ENCODE results near the gene SLC45A2.
"Not testable (repeated sequence)": the region's sequence is repeated elsewhere in the genome, so short reads cannot be mapped to it uniquely, and the experiment has no call there.

SLC45A2 gene

DNA sequence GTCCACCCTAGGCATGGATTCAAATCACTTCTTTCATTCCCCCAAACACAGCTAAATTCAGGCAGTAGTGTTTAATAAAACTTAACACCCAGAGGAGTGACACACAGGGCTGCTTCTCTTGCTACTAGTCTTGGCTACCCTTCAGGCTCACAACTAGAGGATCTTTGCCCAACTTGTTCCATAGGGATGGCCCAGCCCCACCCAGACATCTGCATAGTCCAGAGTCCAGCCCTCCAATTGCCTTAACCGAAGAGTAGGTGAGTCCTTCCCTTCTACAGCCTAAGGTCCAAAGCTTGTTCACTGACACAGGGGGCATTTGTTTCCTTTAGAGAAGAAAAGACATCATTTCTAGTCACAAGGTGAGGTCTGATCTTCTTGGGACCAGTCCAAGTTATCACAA, 63.5 kb downstream of the SLC45A2 start:
- no peak for DNase-seq (ENCODE audit: low spot score)

DNA sequence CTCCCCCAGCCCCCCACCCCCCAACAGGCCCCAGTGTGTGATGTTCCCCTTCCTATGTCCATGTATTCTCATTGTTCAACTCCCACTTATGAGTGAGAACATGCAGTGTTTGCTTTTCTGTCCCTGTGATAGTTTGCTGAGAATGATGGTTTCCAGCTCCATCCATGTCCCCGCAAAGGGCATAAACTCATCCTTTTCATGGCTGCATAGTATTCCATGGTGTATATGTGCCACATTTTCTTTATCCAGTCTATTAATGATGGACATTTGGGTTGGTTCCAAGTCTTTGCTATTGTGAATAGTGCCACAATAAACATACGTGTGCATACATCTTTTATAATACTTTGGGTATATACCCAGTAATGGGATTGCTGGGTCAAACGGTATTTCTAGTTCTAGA, 69.6 kb downstream of the SLC45A2 start:
- DNase-seq (ENCODE audit: low spot score): not testable (repeated sequence)

DNA sequence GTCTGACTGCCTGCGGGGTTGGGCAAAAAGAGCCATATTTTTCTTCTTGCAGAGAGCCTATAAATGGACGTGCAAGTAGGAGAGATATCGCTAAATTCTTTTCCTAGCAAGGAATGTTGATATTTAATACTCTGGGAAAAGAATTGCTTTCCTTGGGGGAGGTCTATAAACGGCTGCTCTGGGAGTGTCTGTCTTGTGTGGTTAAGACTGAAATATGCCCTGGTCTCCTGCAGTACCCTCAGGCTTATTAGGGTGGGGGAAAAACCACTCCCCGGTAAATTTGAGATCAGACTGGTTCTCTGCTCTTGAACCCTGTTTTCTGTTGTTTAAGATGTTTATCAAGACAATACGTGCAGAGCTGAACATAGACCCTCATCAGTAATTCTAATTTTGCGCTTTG, 78.2 kb downstream of the SLC45A2 start:
- not testable (repeated sequence) for DNase-seq (ENCODE audit: low spot score)

DNA sequence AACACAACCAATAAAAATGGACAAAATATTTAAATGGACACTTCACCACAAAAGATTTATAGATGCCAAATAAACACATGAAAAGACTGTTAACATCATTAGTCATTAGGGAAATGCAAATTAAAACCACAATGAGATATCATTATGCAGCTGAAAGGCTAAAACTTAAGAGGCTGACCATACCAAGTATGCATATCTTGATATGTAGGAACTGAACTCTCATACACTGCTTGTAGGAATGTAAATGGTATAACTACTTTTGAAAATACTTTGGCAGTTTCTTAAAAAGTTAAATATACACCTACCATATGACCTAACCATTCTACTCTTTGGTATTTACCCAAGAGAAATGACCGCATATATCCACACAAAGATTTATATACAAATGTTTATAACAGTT, 79.1 kb downstream of the SLC45A2 start:
- no peak for DNase-seq (ENCODE audit: low spot score)

DNA sequence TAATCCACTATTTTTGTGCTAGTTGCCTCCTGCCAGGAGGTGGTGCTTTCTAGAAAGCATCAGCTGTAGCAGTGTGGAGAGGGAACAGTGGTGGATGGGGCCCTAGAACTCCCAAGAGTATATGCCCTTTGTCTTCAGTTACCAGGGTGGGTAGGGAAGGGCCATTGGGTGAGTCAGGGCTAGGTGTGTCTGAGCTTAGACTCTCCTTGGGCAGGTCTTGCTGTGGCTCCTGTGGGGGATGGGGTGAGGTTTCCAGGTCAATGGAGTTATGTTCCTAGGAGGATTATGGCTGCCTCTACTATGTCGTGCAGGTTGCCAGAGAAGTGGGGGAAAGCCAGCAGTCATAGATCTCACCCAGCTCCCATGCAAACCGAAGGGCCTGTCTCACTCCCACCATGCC, 81.4 kb downstream of the SLC45A2 start:
- no peak for DNase-seq (ENCODE audit: low spot score)

DNA sequence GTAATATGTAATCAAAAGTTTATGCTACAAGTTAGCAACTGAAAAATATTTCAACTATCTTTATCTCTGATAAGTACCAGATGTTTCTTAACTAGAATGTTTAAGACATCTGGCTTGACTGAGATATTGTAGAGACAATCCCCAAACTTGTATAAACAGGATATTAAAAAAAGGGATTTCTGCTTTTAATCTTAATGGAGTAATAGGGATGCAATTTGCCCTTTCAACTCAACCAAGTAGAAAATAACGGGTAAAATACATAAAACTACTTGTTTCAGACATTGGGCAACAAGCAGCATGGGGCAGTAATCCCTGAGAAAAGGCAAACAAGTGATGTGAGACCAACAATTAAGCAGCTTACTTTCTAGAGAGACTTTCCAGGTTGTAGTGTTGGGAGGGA, 83.3 kb downstream of the SLC45A2 start:
- DNase-seq (ENCODE audit: low spot score): no peak

All from hematopoietic multipotent progenitor cell treated with erythropoietin and hydrocortisone succinate and interleukin-3 and kit ligand, for 15 days (in vitro differentiated cells).